ENCODE results near the gene AP1G1. TPM values are rescaled to one million over a fixed set of nuclear protein-coding genes. Genes with fewer than 3 reads are reported as not detected.

The AP1G1 gene
- total and polyA plus RNA-seq, 10 of the 15 experiments (the other 5 are each of a cell fraction or from before 2014, with no cell fraction given): 5.9 to 83.7 (median 47.8) TPM

DNA sequence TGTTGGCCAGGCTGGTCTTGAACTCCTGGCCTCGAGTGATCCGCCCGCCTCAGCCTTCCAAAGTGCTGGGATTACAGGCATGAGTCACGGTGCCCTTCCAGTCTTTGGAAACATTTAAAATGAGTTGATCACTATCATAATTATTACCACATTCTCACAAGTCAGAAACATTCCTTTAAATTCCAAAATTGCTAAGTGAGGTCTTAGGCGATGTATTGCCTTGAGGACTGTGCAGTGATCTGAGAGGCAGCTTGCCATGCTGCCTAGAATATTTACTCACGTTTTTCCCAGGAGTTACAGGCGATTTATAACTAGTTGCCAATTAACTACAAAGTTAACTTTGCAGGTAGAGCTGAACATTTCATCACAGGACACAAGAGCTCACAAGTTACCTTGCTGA lies 31.4 kb upstream of the AP1G1 start:
- H3K9ac ChIP-seq (ENCODE audit: control insufficient read depth, insufficient read depth, low read length): no peak overlapping the region
- H3K9me3 ChIP-seq (replicated peaks; ENCODE audit: control insufficient read depth, insufficient read depth, low read length): no peaks in the 10 kb centered on the region
- intact Hi-C loops (cut with micrococcal nuclease; ENCODE audit: unreplicated experiment) (no loop called here), in situ Hi-C loops (cut with MboI) (no loop called here)
- ChIA-PET SMC1A (ENCODE audit: uncharacterized antibody, unreplicated experiment) (interaction anchor here (0.7 to 3.8 kb wide), 7 partner anchors 10 to 122 kb away, joined by 3 to 21 read pairs (median 3); no protein-coding TSS in a partner anchor), CTCF (interaction anchor here (1.9 kb wide), 1 partner anchor 43 kb away, joined by 9 read pairs; no protein-coding TSS in a partner anchor), RAD21 (ENCODE audit: unreplicated experiment) (interaction anchor here (0.9 to 1.2 kb wide), 4 partner anchors 8 to 24 kb away, joined by 3 to 6 read pairs (median 3); no protein-coding TSS in a partner anchor), POLR2A (interaction anchor here (0.6 to 1.1 kb wide), 4 partner anchors 13 to 226 kb away, joined by 3 to 6 read pairs (median 4); no protein-coding TSS in a partner anchor)
- ATAC-seq: no peak
- H3K4me1 ChIP-seq (ENCODE audit: control insufficient read depth, insufficient read depth, low read length): peaks cover 31% of the 10 kb centered on the region
- H4K20me1 ChIP-seq (ENCODE audit: control insufficient read depth, insufficient read depth): no peaks in the 10 kb centered on the region
- TF ChIP-seq SUZ12 (IDR thresholded peaks at IDR 0.05; ENCODE audit: unreplicated experiment): no peak
- TF ChIP-seq GABPA (IDR thresholded peaks at IDR 0.05; ENCODE audit: low read depth): no peak
- no peak for TF ChIP-seq SIN3A (IDR thresholded peaks at IDR 0.05; ENCODE audit: low read depth, low read length)
- no peak for TF ChIP-seq MXI1 (IDR thresholded peaks at IDR 0.05; ENCODE audit: low read depth, low read length)
- TF ChIP-seq HDAC6 (IDR thresholded peaks at IDR 0.05; ENCODE audit: unreplicated experiment): no peak
- no peak for TF ChIP-seq NFYB (IDR thresholded peaks at IDR 0.05; ENCODE audit: insufficient read depth, low read depth, low read length)
- TF ChIP-seq EED (IDR thresholded peaks at IDR 0.05; ENCODE audit: low read depth): no peak
- TF ChIP-seq, protein P1, sequence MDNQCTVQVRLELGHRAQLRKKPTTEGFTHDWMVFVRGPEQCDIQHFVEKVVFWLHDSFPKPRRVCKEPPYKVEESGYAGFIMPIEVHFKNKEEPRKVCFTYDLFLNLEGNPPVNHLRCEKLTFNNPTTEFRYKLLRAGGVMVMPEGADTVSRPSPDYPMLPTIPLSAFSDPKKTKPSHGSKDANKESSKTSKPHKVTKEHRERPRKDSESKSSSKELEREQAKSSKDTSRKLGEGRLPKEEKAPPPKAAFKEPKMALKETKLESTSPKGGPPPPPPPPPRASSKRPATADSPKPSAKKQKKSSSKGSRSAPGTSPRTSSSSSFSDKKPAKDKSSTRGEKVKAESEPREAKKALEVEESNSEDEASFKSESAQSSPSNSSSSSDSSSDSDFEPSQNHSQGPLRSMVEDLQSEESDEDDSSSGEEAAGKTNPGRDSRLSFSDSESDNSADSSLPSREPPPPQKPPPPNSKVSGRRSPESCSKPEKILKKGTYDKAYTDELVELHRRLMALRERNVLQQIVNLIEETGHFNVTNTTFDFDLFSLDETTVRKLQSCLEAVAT (IDR thresholded peaks at IDR 0.05): no peak
- TF ChIP-seq, protein P2, sequence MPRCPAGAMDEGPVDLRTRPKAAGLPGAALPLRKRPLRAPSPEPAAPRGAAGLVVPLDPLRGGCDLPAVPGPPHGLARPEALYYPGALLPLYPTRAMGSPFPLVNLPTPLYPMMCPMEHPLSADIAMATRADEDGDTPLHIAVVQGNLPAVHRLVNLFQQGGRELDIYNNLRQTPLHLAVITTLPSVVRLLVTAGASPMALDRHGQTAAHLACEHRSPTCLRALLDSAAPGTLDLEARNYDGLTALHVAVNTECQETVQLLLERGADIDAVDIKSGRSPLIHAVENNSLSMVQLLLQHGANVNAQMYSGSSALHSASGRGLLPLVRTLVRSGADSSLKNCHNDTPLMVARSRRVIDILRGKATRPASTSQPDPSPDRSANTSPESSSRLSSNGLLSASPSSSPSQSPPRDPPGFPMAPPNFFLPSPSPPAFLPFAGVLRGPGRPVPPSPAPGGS (IDR thresholded peaks at IDR 0.05; ENCODE audit: borderline replicate concordance, insufficient read depth, low read depth, low read length, poor library complexity, severe bottlenecking): no peak
- H3K79me2 ChIP-seq (ENCODE audit: control insufficient read depth, insufficient read depth, low read length): no peaks in the 10 kb centered on the region
- no TSS peak for BruUV-seq (replicated peaks)
- no peaks in the 10 kb centered on the region for H3K27me3 ChIP-seq (replicated peaks in 1 of 2; ENCODE audit: control insufficient read depth in 2 of 2, insufficient read depth in 2 of 2, low read length in 1 of 2)
- H3K4me3 ChIP-seq: no peak overlapping the region
- no peak overlapping the region for H2AFZ ChIP-seq (ENCODE audit: control insufficient read depth, low read depth, low read length)
- WGBS (ENCODE audit: insufficient coverage, insufficient replicate concordance, low lambda C conversion rate, missing lambda C conversion rate): 90% methylated on average over 7 of the region's 7 CpGs
- no peak for DNase-seq (ENCODE audit: low read depth, low spot score)
- H3K4me2 ChIP-seq (ENCODE audit: control insufficient read depth, insufficient read depth): no peak overlapping the region
- no peak for FAIRE-seq
- no peak overlapping the region for H3K27ac ChIP-seq (ENCODE audit: control insufficient read depth, insufficient read depth)
- no peaks in the 10 kb centered on the region for H3K36me3 ChIP-seq (ENCODE audit: control insufficient read depth in 2 of 2, insufficient read depth in 2 of 2, low read length in 1 of 2)
